Tibial nerve (tissue), 4 donors: ENCODE results near the gene TBC1D2B.
A peak's percentile ranks its signal among the peaks of the same experiment; 100 is the strongest.

Source experiments
- EP300 ChIP-seq, 2 donors: sonication (generic); formaldehyde crosslinking; IDR thresholded peaks; one replicate each; pipeline ENCODE4 v1.6.1; 2017; ENCODE audit warnings: antibody characterized with exemption in 2 of 2, mild to moderate bottlenecking in 1 of 2
- POLR2A ChIP-seq, 2 donors: fragments of 450-650 bp; IDR thresholded peaks; one replicate each; pipeline ENCODE4 v1.6.1; 2017; ENCODE audit warnings: antibody characterized with exemption in 2 of 2, mild to moderate bottlenecking in 2 of 2, moderate library complexity in 2 of 2
- TF ChIP-seq, protein P1 (sequence below), 5 experiments: fragments of 200-600 bp in 3 of 5; fragments of 450-650 bp in 2 of 5; sonication (generic) in 3 of 5; IDR thresholded peaks; one replicate each; pipeline ENCODE4 v1.5.1; 2016 to 2019; ENCODE audit warnings: antibody characterized with exemption in 5 of 5, mild to moderate bottlenecking in 3 of 5, moderate library complexity in 2 of 5

DNA sequence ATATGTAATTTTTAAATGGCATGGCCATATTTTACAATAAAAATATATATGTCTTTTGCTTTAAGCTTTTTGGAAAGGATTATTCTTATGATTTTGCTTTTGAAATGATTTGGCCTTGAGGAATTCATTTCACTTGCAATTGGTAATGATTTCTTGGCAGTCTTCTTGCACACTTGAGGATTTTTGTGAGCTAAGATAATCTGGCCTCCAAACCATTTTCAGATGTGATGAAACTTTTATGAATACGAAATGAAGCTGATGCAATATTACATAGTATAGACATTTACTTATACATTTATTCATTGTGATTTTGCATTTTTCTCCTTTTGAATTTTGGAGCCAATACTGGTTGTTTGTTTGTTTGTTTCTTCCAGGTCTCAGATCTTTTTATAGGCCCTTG is 8.4 kb upstream of the TBC1D2B start:
- TF ChIP-seq, protein P1, sequence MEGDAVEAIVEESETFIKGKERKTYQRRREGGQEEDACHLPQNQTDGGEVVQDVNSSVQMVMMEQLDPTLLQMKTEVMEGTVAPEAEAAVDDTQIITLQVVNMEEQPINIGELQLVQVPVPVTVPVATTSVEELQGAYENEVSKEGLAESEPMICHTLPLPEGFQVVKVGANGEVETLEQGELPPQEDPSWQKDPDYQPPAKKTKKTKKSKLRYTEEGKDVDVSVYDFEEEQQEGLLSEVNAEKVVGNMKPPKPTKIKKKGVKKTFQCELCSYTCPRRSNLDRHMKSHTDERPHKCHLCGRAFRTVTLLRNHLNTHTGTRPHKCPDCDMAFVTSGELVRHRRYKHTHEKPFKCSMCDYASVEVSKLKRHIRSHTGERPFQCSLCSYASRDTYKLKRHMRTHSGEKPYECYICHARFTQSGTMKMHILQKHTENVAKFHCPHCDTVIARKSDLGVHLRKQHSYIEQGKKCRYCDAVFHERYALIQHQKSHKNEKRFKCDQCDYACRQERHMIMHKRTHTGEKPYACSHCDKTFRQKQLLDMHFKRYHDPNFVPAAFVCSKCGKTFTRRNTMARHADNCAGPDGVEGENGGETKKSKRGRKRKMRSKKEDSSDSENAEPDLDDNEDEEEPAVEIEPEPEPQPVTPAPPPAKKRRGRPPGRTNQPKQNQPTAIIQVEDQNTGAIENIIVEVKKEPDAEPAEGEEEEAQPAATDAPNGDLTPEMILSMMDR (IDR thresholded peaks at IDR 0.05), result no peak
- no peak for TF ChIP-seq POLR2A (IDR thresholded peaks at IDR 0.05)
- peak in 1 of 2 donors; percentile 16 for TF ChIP-seq EP300 (IDR thresholded peaks at IDR 0.05)
